HG03097 (cell line): Measurements from ENCODE around the gene YIF1A.
A peak's percentile ranks its signal among the peaks of the same experiment; 100 is the strongest.
"Not testable (repeated sequence)": the region's sequence is repeated elsewhere in the genome, so short reads cannot be mapped to it uniquely, and the experiment has no call there.

ENCODE experiments used
- ATAC-seq: cut with Tn5 transposase; IDR thresholded peaks from one replicate; pipeline ENCODE4 v1.9.1; 2021; ENCODE audit not compliant: unreplicated experiment, low FRiP score

YIF1A gene

GRCh38 chr11:66287889-66288670 lies 863 bp downstream of the YIF1A start:
- ATAC-seq = no peak

- no peak for ATAC-seq
Observed at GRCh38 chr11:66287211-66287888, 1.6 kb downstream of the YIF1A start.

DNA sequence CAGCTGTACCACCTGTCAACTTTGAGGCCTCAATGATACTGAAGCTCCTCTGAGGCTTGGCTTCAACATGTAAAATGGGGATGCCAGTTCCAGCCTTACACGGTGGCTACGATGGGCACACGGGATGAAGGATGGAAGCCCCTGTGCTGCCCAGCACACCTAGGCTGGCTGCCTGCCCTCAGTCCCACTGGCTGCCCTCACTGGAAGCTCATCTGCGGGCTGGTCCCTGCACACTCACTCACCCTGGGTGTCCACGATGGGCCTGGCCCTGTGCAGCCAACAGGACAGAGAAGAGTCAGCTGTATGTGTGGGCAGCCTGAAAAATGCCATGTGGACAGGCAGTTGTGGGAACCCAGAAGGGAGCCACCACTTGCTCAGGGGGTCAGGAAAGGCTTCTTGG lies 2.2 kb downstream of the YIF1A start:
- no peak for ATAC-seq

DNA sequence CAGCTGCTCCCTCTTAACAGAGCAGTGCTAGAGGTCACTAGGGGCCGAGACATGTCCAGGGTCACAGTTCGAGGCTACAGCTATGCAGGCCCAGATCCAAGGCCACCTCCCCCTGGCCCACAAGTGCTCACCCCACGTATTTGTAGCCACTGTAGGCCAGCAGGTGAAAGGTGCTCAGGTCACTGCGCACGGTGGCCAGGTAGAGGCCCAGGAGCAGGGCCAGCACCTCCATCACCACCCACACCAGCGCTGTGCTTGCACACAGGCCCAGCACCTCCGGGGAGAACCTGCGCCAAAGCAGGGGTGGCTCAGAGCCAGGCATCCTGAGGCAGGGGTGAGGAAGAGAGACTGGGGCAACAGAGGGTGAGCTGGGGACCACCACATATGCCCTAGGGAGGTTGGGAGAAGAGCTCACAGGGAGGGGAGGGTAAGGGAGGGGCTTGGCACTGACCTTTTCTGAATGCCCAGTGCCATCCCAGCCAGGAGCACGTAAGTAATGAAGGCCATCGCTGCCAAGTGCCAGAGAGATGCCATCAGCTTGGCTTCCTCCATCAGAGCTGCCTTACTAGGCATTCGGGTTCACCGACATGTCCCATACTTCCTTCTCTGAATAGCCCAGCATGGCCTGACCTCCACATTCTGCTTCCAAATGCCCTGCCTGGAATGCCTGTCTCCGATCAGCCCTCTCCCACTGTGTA lies 3.5 kb downstream of the YIF1A start:
- ATAC-seq = no peak

- no peak for ATAC-seq
Observed at GRCh38 chr11:66284526-66285078, 4.3 kb downstream of the YIF1A start.

- no peak for ATAC-seq
Observed at GRCh38 chr11:66283461-66284105, 5.4 kb downstream of the YIF1A start.

GRCh38 chr11:66282468-66283455 lies 6.2 kb downstream of the YIF1A start:
- peak; percentile 61 for ATAC-seq

- no peak for ATAC-seq
Observed at GRCh38 chr11:66281776-66282467, 7.0 kb downstream of the YIF1A start.

DNA sequence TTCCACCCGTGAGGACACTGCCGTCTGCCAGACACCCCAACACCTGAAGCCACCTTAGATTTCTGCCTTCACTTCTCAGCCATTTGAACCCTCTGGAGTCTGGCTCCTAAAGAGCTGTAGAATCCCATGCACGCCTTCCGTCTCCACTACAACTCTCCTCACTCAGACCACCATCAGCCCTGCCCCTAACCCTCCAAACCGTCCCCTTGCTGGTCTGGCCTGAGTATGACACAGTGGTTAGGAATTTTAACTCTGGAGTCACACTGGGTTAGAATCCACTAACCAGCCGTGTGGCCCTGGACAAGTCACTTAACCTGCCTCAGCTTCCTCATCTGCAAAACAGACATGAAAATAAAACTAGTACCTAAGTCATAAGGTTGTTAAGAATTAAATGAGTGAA lies 7.9 kb downstream of the YIF1A start:
- ATAC-seq = no peak

GRCh38 chr11:66280428-66280827 lies 8.5 kb downstream of the YIF1A start:
- no peak for ATAC-seq

DNA sequence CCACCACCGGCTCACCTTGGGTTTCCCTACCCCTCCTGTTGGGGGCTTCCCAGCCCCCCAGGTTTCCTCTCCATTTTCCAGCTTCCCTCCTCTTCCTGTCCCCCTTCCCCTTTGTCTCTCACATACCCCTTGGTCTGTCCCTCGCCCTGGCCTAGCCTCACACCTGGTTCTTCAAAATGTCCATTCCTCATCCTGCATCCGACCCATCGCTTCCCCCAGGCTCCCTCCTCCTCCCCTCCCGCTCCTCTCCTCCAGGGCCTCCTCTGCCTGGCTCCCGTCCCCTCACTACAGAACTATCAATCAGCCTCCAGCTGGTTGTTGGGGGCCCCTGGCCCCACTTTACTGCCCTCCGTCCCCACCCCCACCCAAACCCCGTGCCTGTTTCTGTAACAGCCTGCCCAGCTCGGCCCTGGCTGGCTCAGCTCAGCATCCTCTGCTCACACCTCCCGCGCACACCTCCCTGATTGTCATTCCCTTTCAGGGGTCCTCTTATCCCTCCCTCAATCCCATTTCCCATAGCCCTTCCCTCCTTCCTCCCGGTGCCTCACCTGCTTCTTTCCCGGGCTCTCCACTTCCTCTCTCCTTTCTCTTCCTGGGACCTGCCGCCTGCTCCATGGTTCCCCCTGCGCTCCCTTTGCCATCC lies 9.7 kb downstream of the YIF1A start:
- ATAC-seq = no peak

GRCh38 chr11:66278363-66279091 lies 10.4 kb downstream of the YIF1A start:
- no peak for ATAC-seq

GRCh38 chr11:66277471-66278362 lies 11.2 kb downstream of the YIF1A start, which contains the start of gene CNIH2:
TSS of gene CNIH2 (plus strand) at chr11:66278175. CDS start at chr11:66278457, 282 bp downstream.
- ATAC-seq = no peak

- not testable (repeated sequence) for ATAC-seq
Observed at GRCh38 chr11:66277064-66277463, 11.9 kb downstream of the YIF1A start.

DNA sequence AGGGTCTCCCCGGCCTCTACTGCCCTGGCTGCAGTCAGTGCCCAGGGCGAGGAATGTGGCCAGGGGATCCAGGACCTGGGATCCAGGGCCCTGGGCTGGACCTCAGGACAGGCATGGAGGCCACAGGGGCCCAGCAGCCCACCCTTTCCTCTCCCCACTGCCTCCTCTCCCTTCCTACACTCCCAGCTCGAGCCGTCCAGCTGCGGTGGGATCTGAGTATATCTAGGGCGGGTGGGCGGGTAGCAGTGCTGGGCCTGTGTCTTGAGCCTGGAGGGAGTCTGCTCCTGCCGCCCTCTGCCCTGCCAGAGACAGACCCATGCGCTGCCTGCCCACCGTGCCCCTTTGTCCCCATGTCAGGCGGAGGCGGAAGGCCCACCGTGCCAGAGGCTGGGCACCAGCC lies 12.3 kb downstream of the YIF1A start:
- not testable (repeated sequence) for ATAC-seq

DNA sequence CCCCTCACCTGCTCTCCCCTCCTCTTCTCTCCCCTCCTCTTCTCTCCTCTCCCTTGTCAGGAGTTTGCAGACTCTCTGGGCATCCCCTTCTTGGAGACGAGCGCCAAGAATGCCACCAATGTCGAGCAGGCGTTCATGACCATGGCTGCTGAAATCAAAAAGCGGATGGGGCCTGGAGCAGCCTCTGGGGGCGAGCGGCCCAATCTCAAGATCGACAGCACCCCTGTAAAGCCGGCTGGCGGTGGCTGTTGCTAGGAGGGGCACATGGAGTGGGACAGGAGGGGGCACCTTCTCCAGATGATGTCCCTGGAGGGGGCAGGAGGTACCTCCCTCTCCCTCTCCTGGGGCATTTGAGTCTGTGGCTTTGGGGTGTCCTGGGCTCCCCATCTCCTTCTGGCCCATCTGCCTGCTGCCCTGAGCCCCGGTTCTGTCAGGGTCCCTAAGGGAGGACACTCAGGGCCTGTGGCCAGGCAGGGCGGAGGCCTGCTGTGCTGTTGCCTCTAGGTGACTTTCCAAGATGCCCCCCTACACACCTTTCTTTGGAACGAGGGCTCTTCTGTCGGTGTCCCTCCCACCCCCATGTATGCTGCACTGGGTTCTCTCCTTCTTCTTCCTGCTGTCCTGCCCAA lies 12.8 kb downstream of the YIF1A start:
- no peak for ATAC-seq
